HT1080 (cell line): ENCODE measurements around the gene LTBP1. TPM values are rescaled to one million over a fixed set of nuclear protein-coding genes. Genes with fewer than 3 reads are reported as not detected.

Source experiments
- DNase-seq: peaks from one replicate; pipeline ENCODE4 v3.0.0-alpha.2; 2015; ENCODE audit warnings: low read depth
- total RNA-seq: library from RNA; depleted of rRNA; stranded (reverse); fragments of >200 nt; shearing (Covaris generic); gene quantifications from 2 replicates; pipeline ENCODE4 v1.2.3, GENCODE V29; 2014

LTBP1 gene
- total RNA-seq, 1 experiment from 2014 or later, result 40.5 TPM

DNA sequence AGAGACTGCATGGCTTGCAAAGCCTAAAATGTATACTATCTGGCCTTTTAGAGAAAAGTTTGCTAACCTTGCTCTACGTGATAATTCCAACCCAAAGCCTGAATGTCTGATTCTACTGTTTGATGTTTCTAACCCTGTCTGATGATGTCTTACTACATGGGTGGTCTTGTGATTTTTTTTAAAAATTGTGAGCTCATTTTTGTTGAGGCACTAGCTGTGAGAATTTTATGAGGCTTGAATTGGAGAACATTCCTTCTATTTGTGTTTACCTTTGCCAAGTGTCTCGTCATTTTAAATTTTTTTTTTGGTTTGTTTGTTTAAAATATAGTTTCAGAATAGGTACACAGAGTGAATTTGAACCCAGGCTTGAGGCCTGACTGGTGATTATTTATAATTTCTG, 15.2 kb upstream of the LTBP1 start:
- DNase-seq, result no peak

- DNase-seq, result no peak
Measured at GRCh38 chr2:32931945-32932709, 14.6 kb upstream of the LTBP1 start.

GRCh38 chr2:32932825-32933755, 13.7 kb upstream of the LTBP1 start:
- DNase-seq, result no peak

DNA sequence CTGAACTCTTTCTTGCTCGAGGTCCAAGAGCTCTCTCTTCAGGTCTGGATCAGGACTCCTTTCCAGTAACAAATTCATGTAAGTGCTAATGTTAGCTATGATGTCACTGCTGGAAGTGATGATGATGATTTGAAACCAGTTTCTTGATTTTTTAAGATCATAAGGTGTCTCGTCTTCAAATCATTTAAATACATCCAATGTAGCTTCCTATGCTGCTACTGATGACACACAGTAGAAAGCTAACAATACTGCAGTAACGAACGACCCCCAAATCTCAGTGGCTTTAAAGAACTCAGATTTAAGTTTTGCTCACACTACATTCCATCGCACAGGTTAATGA, 13.0 kb upstream of the LTBP1 start:
- DNase-seq, result no peak

- DNase-seq, result peak; percentile 16
Measured at GRCh38 chr2:32937602-32938448, 8.9 kb upstream of the LTBP1 start.

DNA sequence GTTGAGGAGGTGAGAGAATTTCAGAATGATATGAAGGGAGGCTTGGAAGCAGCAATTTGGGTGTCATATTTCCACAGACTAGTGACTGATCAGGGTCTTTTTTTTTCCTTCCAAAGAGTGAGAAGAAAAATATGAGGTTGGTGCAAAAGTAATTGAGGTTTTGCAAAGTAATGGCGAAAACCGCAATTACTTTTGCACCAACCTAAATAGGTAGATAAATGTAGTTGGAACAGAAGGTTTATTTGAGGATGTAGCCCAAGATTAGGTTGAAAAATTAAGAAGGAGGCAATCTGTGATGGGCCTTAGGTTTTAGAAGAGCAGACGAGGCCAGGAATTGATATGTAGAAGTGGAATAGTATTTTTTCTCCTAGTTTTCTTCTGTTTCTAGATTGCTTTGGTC, 7.8 kb upstream of the LTBP1 start:
- no peak for DNase-seq

DNA sequence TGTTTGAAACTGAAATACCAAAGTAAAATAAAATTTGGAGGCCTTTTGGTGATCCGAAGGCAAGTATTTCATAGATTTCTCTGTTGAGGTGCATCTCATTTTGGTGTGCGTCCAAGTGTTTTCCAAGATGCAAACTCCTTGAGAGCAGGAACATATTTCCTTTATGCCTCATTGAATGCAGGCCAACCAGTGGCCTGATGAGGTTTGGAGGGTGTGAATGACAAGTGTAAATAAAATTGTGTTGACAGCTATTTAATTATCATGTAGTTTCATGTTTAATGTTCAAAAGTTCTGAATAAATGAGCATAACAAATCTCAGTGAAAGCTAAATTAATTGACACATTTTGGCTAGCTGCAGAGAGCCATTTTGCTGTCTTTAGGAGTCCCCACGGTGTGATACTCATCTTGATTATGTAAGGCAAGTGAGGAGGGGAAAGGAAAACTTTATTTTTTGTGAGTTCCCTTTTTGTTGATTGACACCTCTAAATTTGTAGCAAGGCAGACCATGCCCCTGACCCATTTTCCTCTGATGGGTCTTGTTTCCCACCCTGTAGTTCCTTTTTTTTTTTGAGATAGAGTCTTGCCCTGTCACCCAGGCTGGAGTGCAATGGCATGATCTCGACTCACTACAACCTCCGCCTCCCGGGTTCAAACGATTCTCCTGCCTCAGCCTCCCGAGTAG, 6.3 kb upstream of the LTBP1 start:
- no peak for DNase-seq

- DNase-seq, result no peak
Measured at GRCh38 chr2:32941944-32942690, 4.6 kb upstream of the LTBP1 start.

DNA sequence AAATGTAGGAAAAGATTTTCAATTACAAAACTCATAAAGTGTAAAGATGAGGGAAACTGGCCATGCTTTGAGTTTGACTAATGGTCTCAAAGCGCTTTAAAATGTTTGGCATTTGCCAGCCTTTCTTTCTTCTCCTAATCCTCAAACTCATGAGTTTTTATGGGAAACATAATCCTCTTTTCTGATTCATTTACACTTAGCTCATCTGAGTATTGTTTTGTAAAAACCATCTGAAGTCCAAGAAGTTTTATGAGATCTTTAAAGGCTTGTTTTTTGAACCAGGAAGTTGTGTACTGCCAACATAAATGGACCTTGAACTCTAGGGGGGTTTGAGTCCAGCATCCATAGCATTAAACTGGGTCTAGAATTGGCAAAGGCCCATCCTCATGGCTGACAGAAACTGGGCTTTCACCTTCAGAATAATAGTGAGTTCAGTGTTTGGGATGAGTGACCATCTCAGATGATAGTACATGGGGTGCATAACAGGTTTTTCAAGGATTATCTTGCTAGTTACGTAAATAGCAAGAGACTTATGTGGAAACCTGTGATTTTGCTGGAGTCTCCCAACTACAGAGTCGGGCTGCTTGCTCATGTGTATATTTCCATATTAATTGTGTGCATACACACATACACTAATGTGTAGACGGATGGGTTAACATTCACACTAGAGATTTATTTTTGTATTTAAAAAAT, 3.8 kb upstream of the LTBP1 start:
- no peak for DNase-seq

- DNase-seq, result no peak
Measured at GRCh38 chr2:32945286-32945685, 1.5 kb upstream of the LTBP1 start.

- DNase-seq, result no peak
Measured at GRCh38 chr2:32947076-32947483, 327 bp downstream of the LTBP1 start.

DNA sequence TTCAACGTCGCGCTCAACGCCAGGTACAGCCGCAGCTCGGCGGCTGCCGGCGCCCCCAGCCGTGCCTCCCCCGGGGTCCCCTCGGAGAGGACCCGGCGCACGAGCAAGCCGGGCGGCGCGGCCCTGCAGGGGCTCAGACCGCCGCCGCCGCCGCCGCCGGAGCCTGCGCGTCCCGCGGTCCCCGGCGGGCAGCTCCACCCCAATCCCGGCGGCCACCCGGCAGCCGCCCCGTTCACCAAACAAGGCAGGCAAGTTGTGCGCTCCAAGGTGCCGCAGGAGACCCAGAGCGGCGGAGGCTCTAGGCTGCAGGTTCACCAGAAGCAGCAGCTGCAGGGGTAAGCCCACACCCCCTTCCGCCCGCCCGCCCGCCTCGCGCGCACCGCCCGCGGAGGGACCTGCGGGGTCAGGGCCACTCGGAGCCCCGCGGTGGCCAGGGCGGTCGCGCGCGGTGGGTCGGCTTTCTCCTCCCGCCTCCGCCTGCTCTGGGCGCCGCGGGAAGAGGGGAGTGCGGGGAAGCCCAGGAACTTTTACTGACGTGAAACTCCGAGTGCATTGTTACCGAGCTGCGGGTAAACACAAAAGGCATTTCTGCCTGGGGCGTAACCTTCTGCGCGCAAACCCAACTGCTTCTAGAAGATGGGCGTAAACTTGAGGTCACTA, 861 bp downstream of the LTBP1 start:
- no peak for DNase-seq

- DNase-seq, result no peak
Measured at GRCh38 chr2:32948266-32948665, 1.5 kb downstream of the LTBP1 start.

DNA sequence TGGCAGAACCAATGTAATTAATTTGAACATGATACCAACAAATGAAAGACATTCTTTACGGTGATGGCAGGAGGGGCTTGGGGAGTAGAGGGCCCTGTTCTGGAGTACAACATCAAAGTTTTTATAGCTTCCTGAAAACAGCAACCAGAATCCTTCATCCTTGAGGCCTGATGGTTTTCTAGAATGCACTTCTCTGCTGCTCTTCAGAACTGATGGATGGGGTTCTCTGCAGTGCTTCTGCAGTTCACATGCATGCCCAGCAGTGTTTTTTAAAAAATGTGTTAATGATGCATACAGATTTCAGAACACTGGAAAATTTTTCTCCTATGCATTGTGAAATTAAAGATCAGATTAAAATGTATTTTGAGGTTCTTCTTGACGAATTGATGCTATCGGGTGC, 2.5 kb downstream of the LTBP1 start:
- no peak for DNase-seq

DNA sequence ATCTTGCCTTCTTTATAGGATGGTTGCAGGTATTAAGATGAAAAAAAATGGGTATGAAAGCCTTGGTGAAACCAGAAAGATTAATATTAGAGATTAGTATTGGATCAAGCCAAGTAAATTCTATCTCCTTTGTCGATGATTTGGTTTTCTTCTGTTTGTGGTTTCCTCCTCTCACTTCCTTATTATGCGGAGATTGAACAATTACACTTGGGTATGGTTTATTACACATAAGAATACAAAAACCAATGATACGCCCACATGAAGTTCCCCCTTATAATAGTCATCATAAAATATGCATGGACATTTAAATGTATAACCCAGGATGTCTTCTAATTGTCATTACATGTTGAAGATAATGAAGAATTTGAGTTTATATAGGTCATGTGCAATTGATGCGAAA, 4.9 kb downstream of the LTBP1 start:
- no peak for DNase-seq

DNA sequence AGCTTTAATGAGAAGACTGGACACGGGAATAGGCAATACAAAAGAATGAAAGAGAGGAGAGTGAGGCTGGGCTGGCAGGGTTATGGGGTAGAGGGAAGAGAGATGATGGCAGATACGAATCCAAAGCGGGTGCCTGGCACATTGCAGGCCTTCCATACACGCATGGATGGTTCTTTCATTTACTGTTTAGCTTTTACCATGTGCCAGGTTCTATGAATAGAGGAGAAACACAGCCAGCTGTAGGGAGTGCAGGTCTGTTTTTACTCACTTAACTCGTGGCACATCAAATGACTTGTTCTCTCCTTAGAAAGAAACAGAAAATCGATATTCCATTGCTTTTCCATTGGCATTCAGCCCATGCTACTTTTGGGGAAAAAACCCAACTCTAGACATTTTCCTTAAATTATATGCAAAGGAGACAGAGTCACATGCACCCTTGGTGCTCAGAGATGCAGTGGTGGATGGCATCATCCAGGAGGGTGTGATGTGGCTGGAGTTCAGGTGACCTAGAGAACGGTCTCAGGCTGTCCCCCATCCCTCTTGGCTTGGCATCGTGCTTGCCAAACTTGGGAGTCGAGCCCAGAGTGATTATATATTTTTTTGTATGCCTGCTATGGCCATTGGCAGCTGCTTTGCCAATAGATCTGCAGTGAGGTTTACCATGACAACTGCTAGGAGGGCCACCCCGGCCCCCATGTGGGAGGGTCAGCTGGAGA, 6.2 kb downstream of the LTBP1 start:
- no peak for DNase-seq

DNA sequence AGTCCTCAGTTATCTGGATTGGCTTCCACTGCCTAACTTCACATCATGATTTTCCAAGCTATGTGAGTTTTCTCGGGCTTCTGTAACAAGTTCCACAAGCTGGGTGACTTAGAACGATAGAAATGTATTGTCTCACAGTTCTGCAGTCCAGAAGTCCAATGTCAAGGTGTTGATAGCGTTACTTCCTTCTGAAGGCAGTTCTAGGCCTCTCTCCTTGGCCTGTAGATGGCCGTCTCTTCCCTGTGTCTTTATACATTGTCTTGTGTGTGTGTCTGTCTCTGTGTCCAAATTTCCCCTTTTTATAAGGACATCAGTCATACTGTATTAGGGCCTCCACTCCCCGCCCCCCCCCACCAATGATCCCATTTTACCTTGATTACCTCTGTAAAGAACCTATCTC, 7.5 kb downstream of the LTBP1 start:
- no peak for DNase-seq

- DNase-seq, result no peak
Measured at GRCh38 chr2:32958821-32959220, 12.1 kb downstream of the LTBP1 start.

- DNase-seq, result no peak
Measured at GRCh38 chr2:32960238-32960637, 13.5 kb downstream of the LTBP1 start.
